Nucleus accumbens (tissue), 56 donors: Measurements from ENCODE around the gene SPEN.
"Not testable (repeated sequence)": the region's sequence is repeated elsewhere in the genome, so short reads cannot be mapped to it uniquely, and the experiment has no call there.

ENCODE experiments used
- DNase-seq, 56 donors: peaks; one replicate each; lab custom pipeline; 2025; lab: John Stamatoyannopoulos, UW

Gene SPEN

GRCh38 chr1:15885701-15886610, 38.4 kb downstream of the SPEN start:
- DNase-seq, result peak; percentile 59 to 98 (median 93)

- DNase-seq, result no peak
These were observed 39.2 kb downstream of the SPEN start for GRCh38 chr1:15886611-15887167.

- DNase-seq, result not testable (repeated sequence)
These were observed 45.5 kb downstream of the SPEN start for GRCh38 chr1:15892857-15893599.

GRCh38 chr1:15895233-15895632, 47.7 kb downstream of the SPEN start:
- DNase-seq, result no peak

- not testable (repeated sequence) for DNase-seq
These were observed 49.5 kb downstream of the SPEN start for GRCh38 chr1:15896841-15897610.

GRCh38 chr1:15899266-15899665, 51.8 kb downstream of the SPEN start:
- DNase-seq, result no peak

GRCh38 chr1:15900662-15901279, 53.3 kb downstream of the SPEN start:
- peak in 1 of 56 donors; percentile 13 for DNase-seq

- no peak for DNase-seq
These were observed 55.4 kb downstream of the SPEN start for GRCh38 chr1:15902882-15903281.

- no peak for DNase-seq
These were observed 61.1 kb downstream of the SPEN start for GRCh38 chr1:15908597-15908996.

- DNase-seq, result no peak
These were observed 63.6 kb downstream of the SPEN start for GRCh38 chr1:15911141-15911540.

- DNase-seq, result no peak
These were observed 64.4 kb downstream of the SPEN start for GRCh38 chr1:15911927-15912326.

- not testable (repeated sequence) for DNase-seq
These were observed 66.1 kb downstream of the SPEN start for GRCh38 chr1:15913607-15914006.

GRCh38 chr1:15915991-15916390, 68.5 kb downstream of the SPEN start:
- no peak for DNase-seq

GRCh38 chr1:15916417-15916816, 68.9 kb downstream of the SPEN start:
- DNase-seq, result no peak

- DNase-seq, result no peak
These were observed 69.4 kb downstream of the SPEN start for GRCh38 chr1:15916916-15917315.

- no peak for DNase-seq
These were observed 71.6 kb downstream of the SPEN start for GRCh38 chr1:15918962-15919715.

- DNase-seq, result no peak
These were observed 75.7 kb downstream of the SPEN start for GRCh38 chr1:15923241-15923640.

GRCh38 chr1:15926448-15926847, 78.9 kb downstream of the SPEN start:
- DNase-seq, result not testable (repeated sequence)
